Stimulated activated CD4-positive, alpha-beta T cell treated with anti-CD3 and anti-CD28 coated beads, Interleukin-2, amount 100 ng/mL, for 4 hours (primary cell): ENCODE data around the gene HAUS7.
A peak's percentile ranks its signal among the peaks of the same experiment; 100 is the strongest.

ENCODE experiments used
- DNase-seq: peaks from one replicate; pipeline ENCODE4 v3.0.0-alpha.2; 2020; ENCODE audit warnings: low read depth

Gene HAUS7

GRCh38 chrX:153438532-153438931, 31.8 kb downstream of the HAUS7 start:
- no peak for DNase-seq

DNA sequence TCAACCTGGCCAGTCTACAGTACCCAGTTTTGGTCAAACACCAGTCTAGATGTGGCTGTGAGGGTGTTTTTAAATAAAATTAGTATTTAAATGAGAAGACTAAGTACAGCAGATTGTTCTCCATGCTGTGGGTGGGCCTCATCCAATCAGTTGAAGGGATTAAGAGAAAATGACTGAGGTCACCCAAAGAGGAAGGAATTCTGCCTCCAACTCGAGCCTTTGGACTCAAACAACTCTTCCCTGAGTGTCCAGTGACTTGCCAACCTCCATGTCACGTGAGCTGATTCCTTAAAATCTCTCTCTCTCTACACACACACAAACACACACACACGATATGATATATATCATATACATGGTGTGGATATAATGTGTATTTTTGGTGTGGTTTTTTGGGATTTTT, 34.5 kb downstream of the HAUS7 start:
- no peak for DNase-seq

DNA sequence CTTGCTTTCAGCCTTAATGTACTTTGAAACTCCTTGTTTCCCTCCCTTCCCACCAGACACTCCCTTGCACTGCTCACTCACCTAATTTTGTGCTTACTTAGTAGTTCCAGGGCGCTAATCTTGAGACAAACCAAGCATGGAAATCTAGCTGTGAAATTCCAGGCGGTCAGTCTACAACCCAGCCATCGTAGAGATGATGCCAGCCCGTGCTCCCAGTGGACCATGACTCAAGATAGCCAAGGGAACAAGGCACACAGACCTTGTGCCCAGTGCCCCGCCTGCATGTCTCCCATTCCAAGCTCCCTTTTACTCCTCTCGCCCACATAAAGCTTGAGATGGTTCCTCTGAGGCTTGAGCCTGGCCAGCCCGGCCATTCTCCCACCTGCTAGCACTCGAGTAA, 35.6 kb downstream of the HAUS7 start:
- no peak for DNase-seq

DNA sequence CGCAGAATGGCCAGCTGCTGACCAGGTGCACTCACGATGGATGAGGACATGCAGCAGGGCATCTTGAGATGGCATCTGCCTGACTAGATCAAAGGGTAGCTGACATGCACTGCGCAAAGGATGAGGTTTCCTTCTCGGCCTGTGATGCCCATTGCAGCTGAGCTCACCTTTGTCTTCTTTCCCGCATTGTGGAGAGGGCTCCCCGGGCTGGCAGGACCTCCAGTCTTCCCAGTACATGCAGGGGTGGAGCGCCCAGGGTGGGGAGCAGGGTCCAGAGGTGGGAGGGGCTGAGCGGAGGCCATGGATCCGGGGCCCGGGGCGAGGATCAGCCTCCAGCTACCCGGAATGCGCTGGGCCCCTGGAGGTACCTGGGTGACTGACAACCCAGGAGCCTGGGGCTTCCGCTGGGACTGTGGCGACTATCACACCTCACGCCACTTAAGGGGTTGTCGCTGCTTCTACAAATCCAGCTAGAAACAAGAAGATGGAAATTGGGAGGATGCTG, 36.5 kb downstream of the HAUS7 start:
- DNase-seq: no peak

DNA sequence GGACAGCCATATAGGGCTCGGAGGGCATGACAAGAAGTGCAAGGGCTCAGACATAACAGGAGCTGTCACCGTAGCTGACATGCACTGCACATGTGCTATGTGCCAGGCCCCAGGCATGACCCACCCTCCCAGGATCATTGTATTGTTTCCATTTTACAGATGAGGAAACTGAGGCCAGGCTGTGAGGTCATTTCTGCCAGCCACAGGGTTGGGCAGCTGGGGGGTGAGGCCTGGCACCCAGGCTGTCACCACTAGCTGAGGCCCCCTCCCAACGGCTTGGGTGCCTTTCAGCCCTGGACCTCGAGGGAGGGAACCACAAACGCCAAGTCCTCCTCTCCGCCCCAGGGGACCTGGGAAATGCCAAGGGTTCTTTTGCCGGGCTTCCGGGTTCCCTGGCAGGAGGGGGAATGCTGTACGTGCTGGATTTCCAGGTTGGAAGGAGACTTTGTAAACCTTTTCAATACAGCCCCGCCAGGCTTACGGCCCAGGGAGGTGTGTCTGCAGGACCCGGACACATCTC, 37.2 kb downstream of the HAUS7 start:
- no peak for DNase-seq

DNA sequence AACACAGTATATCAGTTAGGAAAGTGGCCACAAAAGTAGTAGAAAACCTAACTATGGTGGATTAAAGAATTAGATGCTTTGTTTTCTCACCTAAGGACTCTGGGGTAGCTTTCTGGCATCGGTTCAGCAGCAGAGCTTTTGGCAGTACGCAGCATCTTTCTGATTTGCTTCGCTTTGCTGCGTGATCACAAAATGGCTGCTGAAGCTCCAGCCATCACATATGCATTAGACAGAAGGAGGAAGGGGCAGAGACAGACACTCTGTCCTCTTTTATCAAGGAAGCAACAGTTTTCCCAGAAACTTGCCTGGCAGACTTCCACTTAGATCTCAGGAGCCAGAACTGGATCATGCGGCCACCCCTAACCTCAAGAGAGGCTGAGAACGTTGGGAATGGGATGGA, 39.6 kb downstream of the HAUS7 start:
- DNase-seq: no peak

GRCh38 chrX:153426204-153426603, 44.2 kb downstream of the HAUS7 start:
- DNase-seq: no peak

- no peak for DNase-seq
These were observed 46.7 kb downstream of the HAUS7 start for GRCh38 chrX:153423652-153424051.

DNA sequence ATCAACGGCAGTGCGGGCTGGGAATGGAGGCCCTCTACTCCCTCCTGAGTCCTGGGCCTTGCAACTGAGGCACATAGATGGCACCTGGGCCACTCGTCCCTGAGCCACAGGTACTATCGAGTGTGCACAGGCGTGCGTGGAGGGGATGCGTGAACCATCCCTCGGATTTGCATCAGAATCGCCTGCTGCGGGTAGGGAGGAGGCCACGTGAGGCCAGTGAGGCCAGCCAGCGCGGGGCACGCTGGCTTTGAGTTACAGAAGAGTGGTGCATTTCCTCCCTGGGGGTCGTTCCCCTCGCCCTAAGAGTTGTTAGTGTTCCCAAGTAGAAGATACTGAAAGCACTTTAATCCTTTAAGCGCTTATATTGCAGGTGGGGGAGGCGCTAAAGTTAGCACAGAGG, 48.5 kb downstream of the HAUS7 start:
- no peak for DNase-seq

DNA sequence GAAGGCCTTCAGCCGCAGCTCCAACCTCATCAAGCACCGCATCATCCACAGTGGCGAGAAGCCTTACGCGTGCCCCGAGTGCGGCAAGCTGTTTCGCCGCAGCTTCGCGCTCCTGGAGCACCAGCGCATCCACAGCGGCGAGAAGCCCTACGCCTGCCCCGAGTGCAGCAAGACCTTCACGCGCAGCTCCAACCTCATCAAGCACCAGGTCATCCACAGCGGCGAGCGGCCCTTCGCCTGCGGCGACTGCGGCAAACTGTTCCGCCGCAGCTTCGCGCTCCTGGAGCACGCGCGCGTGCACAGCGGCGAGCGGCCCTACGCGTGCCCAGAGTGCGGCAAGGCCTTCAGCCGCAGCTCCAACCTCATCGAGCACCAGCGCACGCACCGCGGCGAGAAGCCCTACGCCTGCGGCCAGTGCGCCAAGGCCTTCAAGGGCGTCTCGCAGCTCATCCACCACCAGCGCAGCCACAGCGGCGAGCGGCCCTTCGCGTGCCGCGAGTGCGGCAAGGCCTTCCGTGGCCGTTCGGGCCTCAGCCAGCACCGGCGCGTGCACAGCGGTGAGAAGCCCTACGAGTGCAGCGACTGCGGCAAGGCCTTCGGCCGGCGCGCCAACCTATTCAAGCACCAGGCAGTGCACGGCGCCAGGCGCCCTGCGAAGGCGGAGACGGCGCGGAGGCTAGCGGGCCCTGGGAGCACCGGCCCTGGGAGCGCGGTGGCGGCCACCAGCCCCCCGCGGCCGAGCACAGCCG, 49.4 kb downstream of the HAUS7 start:
- no peak for DNase-seq

DNA sequence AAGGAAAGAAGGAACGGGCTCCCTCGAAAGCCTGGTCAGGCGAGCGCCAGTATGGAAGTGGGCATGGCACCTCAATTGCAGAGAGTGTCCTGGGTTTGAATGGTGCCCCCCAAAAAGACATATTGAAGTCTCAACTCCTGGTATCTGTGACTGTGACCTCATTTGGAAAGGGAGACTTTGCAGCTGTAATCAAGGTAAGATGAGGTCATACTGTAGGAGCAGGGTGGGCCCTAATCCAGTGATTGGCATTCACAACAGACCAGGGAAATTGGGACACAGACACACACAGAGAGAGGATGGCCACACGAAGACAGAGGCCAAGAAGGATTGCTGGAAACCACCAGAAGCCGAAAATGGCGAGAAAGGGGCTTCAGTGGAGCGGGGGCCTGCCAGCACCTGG, 52.7 kb downstream of the HAUS7 start:
- no peak for DNase-seq

GRCh38 chrX:153416781-153417450, 53.5 kb downstream of the HAUS7 start:
- DNase-seq: no peak

DNA sequence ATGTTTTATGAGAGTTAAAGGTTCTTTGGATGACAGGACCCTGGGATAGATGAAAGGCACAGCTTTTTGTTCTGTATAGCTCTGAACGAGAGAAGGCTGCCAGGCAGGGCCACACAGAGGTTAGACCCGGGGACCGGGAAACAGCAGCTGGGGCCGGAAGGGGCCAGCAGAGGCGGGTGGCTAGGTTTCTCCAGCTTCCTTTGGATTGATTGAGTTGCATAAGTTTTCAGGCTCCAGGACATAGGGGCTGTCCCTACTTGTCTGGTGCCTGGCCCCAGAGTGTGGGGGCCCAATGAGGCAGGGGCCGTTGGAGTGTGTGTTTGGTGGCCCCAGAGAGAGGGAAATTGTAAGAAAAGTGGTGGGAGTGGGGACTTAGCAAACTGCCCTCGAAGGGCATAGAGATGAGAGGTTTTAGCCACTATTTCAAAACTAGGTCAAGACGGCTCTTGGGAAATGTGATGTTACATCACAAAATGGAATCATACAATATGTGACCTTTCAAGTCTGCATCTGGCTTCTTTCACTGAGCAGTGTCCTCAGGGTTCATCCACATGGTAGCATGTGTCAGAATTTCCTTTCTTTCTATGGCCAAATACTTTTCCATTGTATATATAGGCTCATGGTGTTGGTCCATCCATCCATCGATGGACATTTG, 55.4 kb downstream of the HAUS7 start:
- DNase-seq: no peak

DNA sequence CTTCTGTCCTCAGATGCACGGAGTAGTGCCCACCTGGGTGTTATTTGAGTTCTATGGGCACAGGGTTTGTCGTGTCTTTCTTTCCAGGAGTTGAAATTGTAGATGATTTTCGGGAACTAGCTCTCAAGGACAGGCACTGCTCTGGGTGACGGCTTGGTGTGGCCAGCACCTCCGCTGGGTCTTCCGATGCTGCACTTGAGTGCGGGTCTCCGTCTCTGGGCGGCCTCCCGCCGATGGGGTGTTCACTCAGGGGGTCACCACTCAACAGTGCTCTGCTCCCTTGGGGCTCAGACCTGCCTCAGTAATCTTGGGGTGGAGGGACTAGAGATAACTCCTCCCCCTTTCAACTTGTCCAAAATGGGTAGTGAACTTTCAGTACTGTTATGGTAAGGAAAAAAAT, 56.6 kb downstream of the HAUS7 start:
- DNase-seq: no peak

GRCh38 chrX:153412746-153413720, 57.3 kb downstream of the HAUS7 start:
- no peak for DNase-seq

DNA sequence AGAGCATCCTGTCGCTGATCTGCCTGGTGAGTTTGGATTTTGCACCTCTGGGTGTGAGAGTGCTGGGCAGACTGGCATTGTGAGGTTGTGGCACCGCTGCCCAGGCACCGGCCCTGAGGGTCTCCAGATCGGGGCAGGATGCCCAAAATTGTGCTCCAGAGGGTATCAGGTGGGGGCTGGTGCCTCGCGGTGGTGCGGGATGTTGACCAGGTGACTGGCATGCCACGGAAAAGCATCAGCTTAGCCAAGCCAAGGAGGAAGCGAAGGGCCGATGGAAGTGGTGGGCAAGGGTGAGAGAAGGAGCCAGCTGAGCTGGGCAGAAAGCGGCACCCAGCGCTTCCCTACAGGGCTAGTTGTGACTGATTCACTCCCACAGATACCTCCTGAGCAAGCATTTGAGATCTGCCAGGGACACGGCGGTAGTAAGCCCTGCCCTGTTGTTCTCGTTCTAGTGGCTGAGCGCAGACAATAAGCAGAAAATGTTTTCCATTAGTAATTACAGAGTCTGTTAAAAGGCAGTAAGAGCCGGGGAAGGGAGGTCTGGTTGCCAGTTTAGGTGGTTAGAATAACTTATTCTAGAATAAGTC, 58.3 kb downstream of the HAUS7 start:
- no peak for DNase-seq

- DNase-seq: peak; percentile 24
These were observed 59.0 kb downstream of the HAUS7 start, which contains the start of gene ZFP92 for GRCh38 chrX:153411255-153411987. ZFP92 (plus strand) TSS chrX:153411472; CDS start chrX:153418323, 6,851 bp downstream.

DNA sequence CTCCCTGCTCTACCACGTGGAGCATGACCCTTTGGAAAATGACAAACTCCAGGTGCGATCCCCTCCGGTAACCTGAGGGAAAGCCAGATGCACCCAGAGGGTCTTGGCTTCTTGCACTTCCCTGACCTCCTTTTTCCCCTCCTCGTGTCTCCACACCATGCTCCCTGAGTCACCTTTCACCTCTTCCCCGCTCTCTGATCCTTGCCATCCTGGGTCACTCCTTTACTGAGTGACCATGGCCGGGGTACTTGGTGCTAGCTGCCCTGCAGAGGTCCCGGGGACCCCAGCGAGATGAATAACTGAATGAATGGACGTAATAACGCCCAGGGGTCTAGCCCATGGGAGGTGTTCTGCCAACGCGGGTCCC, 59.5 kb downstream of the HAUS7 start:
- DNase-seq: no peak

DNA sequence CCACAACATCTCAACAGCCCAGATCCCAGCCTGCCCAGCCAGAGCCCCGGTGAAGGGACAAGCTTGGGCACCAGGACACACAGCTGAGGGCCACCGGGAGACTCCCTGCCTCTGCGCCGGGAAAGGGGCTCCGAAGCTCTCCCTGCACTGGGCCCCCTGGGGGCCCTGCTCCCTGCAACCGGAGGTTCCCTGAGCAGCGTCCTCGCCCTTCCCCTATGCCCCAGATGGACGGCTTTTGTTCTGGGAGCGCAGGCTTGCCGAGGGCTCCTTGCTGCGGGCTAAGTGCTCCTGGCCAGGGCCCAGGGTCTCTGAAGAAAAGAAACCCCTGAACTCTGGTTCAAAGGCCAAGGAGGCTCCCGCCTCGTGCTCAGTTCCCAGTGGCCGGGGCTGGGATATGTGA, 60.0 kb downstream of the HAUS7 start:
- no peak for DNase-seq

DNA sequence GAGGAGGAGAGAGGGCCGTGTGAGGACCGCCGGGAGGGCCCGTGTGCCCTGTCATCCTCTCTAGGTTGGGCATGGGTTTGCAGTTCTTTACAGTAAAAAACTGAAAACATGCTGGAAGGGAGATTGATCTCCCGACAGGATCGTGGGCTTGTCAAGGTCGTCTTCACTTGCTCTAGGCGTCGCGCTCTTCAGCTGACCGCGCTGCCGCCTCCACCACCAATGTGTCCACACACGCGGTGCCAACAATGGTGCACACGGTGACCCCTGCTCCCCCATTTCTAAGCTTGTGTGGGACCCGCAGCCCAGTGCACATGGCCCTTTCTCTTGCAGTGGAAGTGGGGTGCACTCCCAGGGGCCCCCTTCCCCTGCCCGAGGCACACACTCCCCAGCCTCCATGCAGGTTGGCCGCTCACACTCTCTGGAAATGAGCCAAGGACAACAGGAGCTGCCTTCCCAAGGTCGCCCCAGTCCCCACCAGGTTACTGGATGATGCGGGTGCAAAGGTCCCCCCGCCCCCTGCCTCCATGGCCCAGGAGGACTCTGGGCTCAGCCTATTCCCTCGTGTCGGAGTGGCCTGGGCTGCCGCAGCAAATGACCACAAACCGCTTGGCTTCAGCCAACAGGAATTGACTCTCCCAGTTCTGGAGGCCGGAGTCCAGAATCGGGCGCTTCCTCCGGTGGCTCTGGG, 60.8 kb downstream of the HAUS7 start:
- no peak for DNase-seq
